DOHH2 (cell line): ENCODE measurements around the gene ALOX5AP.

ENCODE experiments used
- H3F3A ChIP-seq: fragments of 200-600 bp; sonication (generic), shearing (Covaris generic); 2 replicates; pipeline ENCODE4 v1.6.0; 2016; ENCODE audit warnings: antibody characterized with exemption, mild to moderate bottlenecking; ENCODE audit not compliant: control insufficient read depth, insufficient read depth
- H3K27ac ChIP-seq: fragments of 200-600 bp; sonication (generic); 2 replicates; pipeline ENCODE4 v1.5.1; 2014; ENCODE audit warnings: low read depth, mild to moderate bottlenecking, low read length, moderate library complexity
- H3K27me3 ChIP-seq: fragments of 200-600 bp; sonication (generic); 2 replicates; pipeline ENCODE4 v1.6.1; 2014; ENCODE audit warnings: mild to moderate bottlenecking, low read length, mixed read lengths; ENCODE audit not compliant: control insufficient read depth
- H3K36me3 ChIP-seq: fragments of 200-600 bp; sonication (generic); 2 replicates; pipeline ENCODE4 v1.6.1; 2014; ENCODE audit warnings: mild to moderate bottlenecking, low read length, moderate library complexity, mixed read lengths; ENCODE audit not compliant: control insufficient read depth
- H3K4me1 ChIP-seq: fragments of 200-600 bp; sonication (generic); 2 replicates; pipeline ENCODE4 v1.6.1; 2014; ENCODE audit warnings: mild to moderate bottlenecking, low read length, mixed read lengths; ENCODE audit not compliant: control insufficient read depth
- H3K4me2 ChIP-seq: fragments of 200-600 bp; sonication (generic); 2 replicates; pipeline ENCODE4 v1.6.0; 2014; ENCODE audit warnings: mild to moderate bottlenecking, low read length, moderate library complexity
- H3K4me3 ChIP-seq: fragments of 200-600 bp; sonication (generic); 2 replicates; pipeline ENCODE4 v1.5.1; 2014; ENCODE audit warnings: mild to moderate bottlenecking, low read length, mixed read lengths
- H3K79me2 ChIP-seq: fragments of 200-600 bp; sonication (generic); 2 replicates; pipeline ENCODE4 v1.6.1; 2014; ENCODE audit warnings: mild to moderate bottlenecking, low read length, mixed read lengths; ENCODE audit not compliant: control insufficient read depth
- H3K9me2 ChIP-seq: fragments of 200-600 bp; sonication (generic); replicated peaks from 2 replicates; pipeline ENCODE4 v1.6.1; 2014; ENCODE audit warnings: mild to moderate bottlenecking, low read length, mixed read lengths; ENCODE audit not compliant: control insufficient read depth
- H3K9me3 ChIP-seq: fragments of 200-600 bp; sonication (generic); 2 replicates; pipeline ENCODE4 v1.6.1; 2014; ENCODE audit warnings: antibody characterized with exemption, low read length, mixed read lengths; ENCODE audit not compliant: control insufficient read depth, insufficient read depth
- H4K20me1 ChIP-seq: fragments of 200-600 bp; sonication (generic); 2 replicates; pipeline ENCODE4 v1.6.0; 2014; ENCODE audit warnings: low read depth, mild to moderate bottlenecking, antibody characterized with exemption, low read length, moderate library complexity; ENCODE audit not compliant: control insufficient read depth, insufficient read depth
- EZH2phosphoT487 ChIP-seq: fragments of 200-600 bp; sonication (generic); IDR thresholded peaks from 2 replicates; pipeline ENCODE4 v1.6.1; 2017; ENCODE audit warnings: borderline replicate concordance, mild to moderate bottlenecking, antibody characterized with exemption, low read length, moderate library complexity, mixed read lengths
- TF ChIP-seq, protein P1 (sequence below): fragments of 200-600 bp; sonication (generic); IDR thresholded peaks from one replicate; pipeline ENCODE4 v1.5.1; 2014; ENCODE audit warnings: antibody characterized with exemption, mild to moderate bottlenecking, low read depth, low read length; ENCODE audit not compliant: poor library complexity, severe bottlenecking

The ALOX5AP gene

DNA sequence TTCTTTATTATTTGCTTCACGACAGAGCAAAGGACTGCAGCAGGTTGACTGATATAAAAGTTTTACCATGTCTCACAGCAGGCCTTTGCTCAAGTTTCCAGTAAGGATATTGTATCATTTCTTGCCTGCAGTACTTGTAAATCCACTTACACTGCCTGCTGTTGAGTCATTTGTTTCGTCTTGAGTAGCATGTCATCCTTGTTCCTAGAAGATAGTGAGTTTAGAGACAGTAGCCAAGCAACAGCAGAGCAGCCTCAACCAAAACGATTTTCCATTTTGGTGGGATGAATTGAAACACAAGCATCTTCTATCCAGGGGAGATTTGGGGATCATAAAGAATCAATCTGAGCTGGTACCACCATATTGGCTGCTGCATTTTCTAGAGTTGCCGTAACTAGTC is 24.0 kb upstream of the ALOX5AP start:
- no peak overlapping the region for H3K4me2 ChIP-seq
- H3K27ac ChIP-seq, result no peak overlapping the region
- no peak overlapping the region for H3K4me3 ChIP-seq
- H3K36me3 ChIP-seq, result no peaks in the 10 kb centered on the region
- TF ChIP-seq, protein P1, sequence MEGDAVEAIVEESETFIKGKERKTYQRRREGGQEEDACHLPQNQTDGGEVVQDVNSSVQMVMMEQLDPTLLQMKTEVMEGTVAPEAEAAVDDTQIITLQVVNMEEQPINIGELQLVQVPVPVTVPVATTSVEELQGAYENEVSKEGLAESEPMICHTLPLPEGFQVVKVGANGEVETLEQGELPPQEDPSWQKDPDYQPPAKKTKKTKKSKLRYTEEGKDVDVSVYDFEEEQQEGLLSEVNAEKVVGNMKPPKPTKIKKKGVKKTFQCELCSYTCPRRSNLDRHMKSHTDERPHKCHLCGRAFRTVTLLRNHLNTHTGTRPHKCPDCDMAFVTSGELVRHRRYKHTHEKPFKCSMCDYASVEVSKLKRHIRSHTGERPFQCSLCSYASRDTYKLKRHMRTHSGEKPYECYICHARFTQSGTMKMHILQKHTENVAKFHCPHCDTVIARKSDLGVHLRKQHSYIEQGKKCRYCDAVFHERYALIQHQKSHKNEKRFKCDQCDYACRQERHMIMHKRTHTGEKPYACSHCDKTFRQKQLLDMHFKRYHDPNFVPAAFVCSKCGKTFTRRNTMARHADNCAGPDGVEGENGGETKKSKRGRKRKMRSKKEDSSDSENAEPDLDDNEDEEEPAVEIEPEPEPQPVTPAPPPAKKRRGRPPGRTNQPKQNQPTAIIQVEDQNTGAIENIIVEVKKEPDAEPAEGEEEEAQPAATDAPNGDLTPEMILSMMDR, result no peak
- TF ChIP-seq EZH2phosphoT487, result no peak
- H3F3A ChIP-seq, result no peaks in the 10 kb centered on the region
- no peaks in the 10 kb centered on the region for H3K79me2 ChIP-seq
- no peaks in the 10 kb centered on the region for H3K9me3 ChIP-seq
- peaks cover 11% of the 10 kb centered on the region; the same call in 1 of the 2 replicates for H3K27me3 ChIP-seq
- H3K9me2 ChIP-seq, result no peaks in the 10 kb centered on the region
- H4K20me1 ChIP-seq, result no peaks in the 10 kb centered on the region
- H3K4me1 ChIP-seq, result peaks cover 9% of the 10 kb centered on the region

DNA sequence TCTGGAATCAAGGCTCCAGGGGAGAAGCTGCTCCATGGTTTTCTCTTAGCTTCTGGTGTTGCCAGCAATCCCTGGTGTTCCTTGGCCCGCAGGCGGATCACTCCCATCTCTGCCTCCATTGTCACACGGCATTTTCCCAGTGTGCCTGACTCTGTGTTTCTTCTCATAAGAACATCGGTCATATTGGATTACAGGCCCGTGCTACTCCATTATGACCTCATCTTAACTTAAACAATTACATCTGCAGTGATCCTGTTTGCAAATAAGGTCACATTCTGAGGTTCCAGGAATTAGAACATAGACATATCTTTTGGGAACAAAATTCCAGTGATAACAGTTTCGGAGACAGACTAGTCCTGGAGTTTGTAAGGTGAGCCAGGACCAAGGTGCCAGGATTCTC is 23.5 kb upstream of the ALOX5AP start:
- H3K4me2 ChIP-seq, result no peak overlapping the region
- peaks cover 12% of the 10 kb centered on the region; the same call in 1 of the 2 replicates for H3K27me3 ChIP-seq
- H3K79me2 ChIP-seq, result no peaks in the 10 kb centered on the region

DNA sequence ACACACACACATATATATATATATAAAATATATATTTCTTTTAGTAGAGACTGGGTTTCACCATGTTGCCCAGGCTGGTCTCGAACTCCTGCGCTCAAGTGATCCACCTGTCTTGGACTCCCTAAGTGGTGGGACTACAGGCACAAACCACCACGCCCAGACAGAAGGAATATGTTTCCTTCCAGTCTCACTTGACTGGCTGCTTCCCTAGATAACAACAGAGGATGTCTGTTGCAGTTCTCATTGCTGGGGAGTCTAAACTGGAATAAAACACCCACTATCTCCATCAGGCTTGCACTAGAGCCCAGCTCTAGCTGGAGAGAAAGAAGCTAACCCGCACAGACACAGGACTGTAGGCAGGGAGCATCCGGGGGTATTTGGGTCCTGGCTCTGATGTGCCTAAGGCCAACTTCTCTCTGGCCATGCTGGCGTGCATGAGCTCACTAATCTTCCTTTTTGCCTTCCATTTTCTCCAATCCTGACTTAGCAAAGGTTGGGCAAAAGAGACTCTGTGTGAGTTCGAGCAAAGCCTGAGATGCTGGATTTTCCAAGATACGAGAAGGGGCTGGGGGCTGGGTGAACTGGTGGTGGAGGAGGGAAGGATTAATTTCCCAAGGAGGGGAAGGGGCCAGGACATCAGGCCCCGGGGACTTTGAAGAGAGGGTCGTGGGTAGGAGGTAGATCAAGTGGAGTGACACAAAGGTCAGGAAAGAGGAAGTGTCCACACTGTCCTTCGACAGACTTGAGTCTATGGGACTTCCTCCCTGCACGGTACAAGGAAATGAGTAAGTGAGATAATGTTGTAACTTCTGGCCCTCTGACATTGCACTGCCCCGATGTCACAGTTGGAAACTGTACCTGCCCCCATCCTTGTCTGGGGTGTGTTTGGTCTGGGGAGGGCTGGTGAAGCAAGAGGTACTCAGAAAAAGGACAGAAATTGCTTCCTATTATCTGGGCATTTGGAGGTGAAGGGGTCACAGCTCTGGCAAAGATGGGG is 22.5 kb upstream of the ALOX5AP start:
- Histone ChIP-seq H3K4me1 (peaks cover 9% of the 10 kb centered on the region), H3K4me3 (no peak overlapping the region), H3F3A (no peaks in the 10 kb centered on the region), H3K27me3 (peaks cover 12% of the 10 kb centered on the region; the same call in 1 of the 2 replicates), H3K36me3 (no peaks in the 10 kb centered on the region), H3K79me2 (no peaks in the 10 kb centered on the region), H3K9me2 (no peaks in the 10 kb centered on the region), H3K27ac (no peak overlapping the region), H4K20me1 (no peaks in the 10 kb centered on the region), H3K9me3 (no peaks in the 10 kb centered on the region), H3K4me2 (no peak overlapping the region)
- TF ChIP-seq, protein P1, result no peak
- TF ChIP-seq EZH2phosphoT487, result no peak

More for the DNA sequence above, 23.5 kb upstream of the ALOX5AP start:
- no peak for TF ChIP-seq EZH2phosphoT487
- TF ChIP-seq, protein P1, result no peak
- peaks cover 9% of the 10 kb centered on the region for H3K4me1 ChIP-seq
- no peak overlapping the region for H3K4me3 ChIP-seq
- H4K20me1 ChIP-seq, result no peaks in the 10 kb centered on the region
- H3K36me3 ChIP-seq, result no peaks in the 10 kb centered on the region
- H3K27ac ChIP-seq, result no peak overlapping the region
- H3K9me2 ChIP-seq, result no peaks in the 10 kb centered on the region
- H3K9me3 ChIP-seq, result no peaks in the 10 kb centered on the region
- H3F3A ChIP-seq, result no peaks in the 10 kb centered on the region
